Endodermal cell (in vitro differentiated cells): ENCODE measurements around the gene RAB7B. TPM values are rescaled to one million over a fixed set of nuclear protein-coding genes. Genes with fewer than 3 reads are reported as not detected.

Source experiments
- DNase-seq: peaks from one replicate; pipeline ENCODE4 v3.0.0-alpha.2; 2017
- H3K27ac ChIP-seq: 2 replicates; pipeline ENCODE4 v1.5.1; 2013; ENCODE audit warnings: mild to moderate bottlenecking, low read depth, low read length, moderate library complexity
- H3K27me3 ChIP-seq: 2 replicates; pipeline ENCODE4 v1.6.1; 2013; ENCODE audit warnings: mild to moderate bottlenecking, low read length, moderate library complexity; ENCODE audit not compliant: insufficient read depth, control insufficient read depth, poor library complexity, severe bottlenecking
- H3K36me3 ChIP-seq: 2 replicates; pipeline ENCODE4 v1.7.0; 2013; ENCODE audit warnings: mild to moderate bottlenecking, low read length, moderate library complexity; ENCODE audit not compliant: control insufficient read depth, insufficient read depth
- H3K4me1 ChIP-seq: one replicate; pipeline ENCODE4 v1.7.0; 2013; ENCODE audit warnings: low read length; ENCODE audit not compliant: control insufficient read depth, insufficient read depth
- H3K4me3 ChIP-seq: 2 replicates; pipeline ENCODE4 v1.5.1; 2013; ENCODE audit warnings: mild to moderate bottlenecking, low read length, moderate library complexity
- H3K9ac ChIP-seq: 2 replicates; pipeline ENCODE4 v1.6.1; 2013; ENCODE audit warnings: mild to moderate bottlenecking, low read length, moderate library complexity; ENCODE audit not compliant: poor library complexity, severe bottlenecking; ENCODE audit errors: extremely low read depth
- H3K9me3 ChIP-seq: 2 replicates; pipeline ENCODE4 v1.6.1; 2013; ENCODE audit warnings: mild to moderate bottlenecking, low read length, moderate library complexity; ENCODE audit not compliant: control insufficient read depth
- H3K27ac Mint-ChIP-seq: 2 replicates; pipeline ENCODE4 v1.8.0; 2020; ENCODE audit warnings: mixed read lengths
- H3K27me3 Mint-ChIP-seq: 2 replicates; pipeline ENCODE4 v1.8.0; 2021; ENCODE audit warnings: mild to moderate bottlenecking, mixed read lengths; ENCODE audit not compliant: insufficient read depth
- H3K36me3 Mint-ChIP-seq: 2 replicates; pipeline ENCODE4 v1.8.0; 2020; ENCODE audit warnings: low read depth, mixed read lengths
- H3K4me1 Mint-ChIP-seq: 2 replicates; pipeline ENCODE4 v1.8.0; 2020; ENCODE audit warnings: mixed read lengths
- H3K4me3 Mint-ChIP-seq: 2 replicates; pipeline ENCODE4 v1.8.0; 2020; ENCODE audit warnings: mild to moderate bottlenecking, moderate library complexity, mixed read lengths
- H3K9me3 Mint-ChIP-seq: 2 replicates; pipeline ENCODE4 v1.8.0; 2020; ENCODE audit warnings: mild to moderate bottlenecking, mixed read lengths
- CTCF ChIP-seq: fragments of 200-600 bp; sonication (generic); conservative IDR thresholded peaks from 2 replicates; pipeline ENCODE4 v1.5.0; 2021; ENCODE audit warnings: antibody characterized with exemption, mild to moderate bottlenecking
- WGBS, 2 experiments: methylation state at CpG; one replicate each; pipeline versions ENCODE4 v1.1.5 to v1.1.7; 2013; ENCODE audit warnings: missing lambda C conversion rate in 2 of 2, mixed read lengths in 1 of 2; ENCODE audit not compliant: insufficient coverage in 1 of 2, insufficient read length in 1 of 2; 5-methylcytosine and 5-hydroxymethylcytosine counted together
- total RNA-seq, 2 donors: library from RNA; stranded (reverse); fragmentation: NEBNext Ultra II Directional in 1 of 2; extraction: Animal tissue kit (Norgen Biotek cat#: 25700) in 1 of 2; gene quantifications; 2 replicates in 1 of 2; 3 replicates in 1 of 2; pipeline ENCODE4 v1.2.1, GENCODE V29; 2021

Gene RAB7B
- total RNA-seq, 2 donors from 2014 or later, result not detected

- Mint-ChIP-seq H3K4me3 (no peak overlapping the region), H3K4me1 (peaks cover 3% of the 10 kb centered on the region), H3K27me3 (peaks cover 17% of the 10 kb centered on the region), H3K36me3 (no peaks in the 10 kb centered on the region), H3K9me3 (no peaks in the 10 kb centered on the region), H3K27ac (no peak overlapping the region)
- Histone ChIP-seq H3K4me1 (no peaks in the 10 kb centered on the region), H3K9me3 (no peaks in the 10 kb centered on the region), H3K9ac (no peak overlapping the region), H3K27ac (no peak overlapping the region), H3K4me3 (no peak overlapping the region), H3K27me3 (no peaks in the 10 kb centered on the region), H3K36me3 (no peaks in the 10 kb centered on the region)
- peak; percentile 66 for DNase-seq
- TF ChIP-seq CTCF, result peak; percentile 57
- WGBS, 2 experiments, result 87 to 92% methylated on average over 7 to 12 of the region's 12 CpGs
Observed at GRCh38 chr1:205988585-205988995, 14.6 kb downstream of the RAB7B start.

GRCh38 chr1:205986861-205987260, 16.3 kb downstream of the RAB7B start:
- no peak overlapping the region for H3K4me3 Mint-ChIP-seq
- 90% methylated on average over 2 of the region's 2 CpGs; no CpG with 5 or more reads in 1 of the 2 experiments for WGBS, 2 experiments

GRCh38 chr1:205986292-205986691, 16.9 kb downstream of the RAB7B start:
- H3K27me3 Mint-ChIP-seq, result peaks cover 15% of the 10 kb centered on the region
- Histone ChIP-seq H3K27ac (no peak overlapping the region), H3K27me3 (no peaks in the 10 kb centered on the region), H3K4me1 (no peaks in the 10 kb centered on the region), H3K36me3 (no peaks in the 10 kb centered on the region), H3K9ac (no peak overlapping the region), H3K4me3 (no peak overlapping the region), H3K9me3 (no peaks in the 10 kb centered on the region)
- no peak overlapping the region for H3K27ac Mint-ChIP-seq
- H3K4me3 Mint-ChIP-seq, result no peak overlapping the region
- 93 to 100% methylated on average over 2 to 3 of the region's 3 CpGs for WGBS, 2 experiments
- H3K9me3 Mint-ChIP-seq, result peaks cover 3% of the 10 kb centered on the region
- H3K36me3 Mint-ChIP-seq, result no peaks in the 10 kb centered on the region
- H3K4me1 Mint-ChIP-seq, result peaks cover 3% of the 10 kb centered on the region
- DNase-seq, result no peak
- peak; percentile 49 for TF ChIP-seq CTCF

More at GRCh38 chr1:205986861-205987260, 16.3 kb downstream of the RAB7B start:
- Mint-ChIP-seq H3K27me3 (peaks cover 17% of the 10 kb centered on the region), H3K27ac (peak overlapping the region; percentile 16), H3K9me3 (peaks cover 1% of the 10 kb centered on the region), H3K36me3 (no peaks in the 10 kb centered on the region), H3K4me1 (peaks cover 3% of the 10 kb centered on the region)
- no peaks in the 10 kb centered on the region for H3K36me3 ChIP-seq
- no peak for TF ChIP-seq CTCF
- no peak overlapping the region for H3K9ac ChIP-seq
- no peak overlapping the region for H3K27ac ChIP-seq
- no peaks in the 10 kb centered on the region for H3K27me3 ChIP-seq
- H3K4me3 ChIP-seq, result no peak overlapping the region
- no peaks in the 10 kb centered on the region for H3K4me1 ChIP-seq
- no peak for DNase-seq
- H3K9me3 ChIP-seq, result no peaks in the 10 kb centered on the region
